NOMO-1 (cell line): ENCODE measurements around the gene PTPRN2.

ENCODE experiments used
- DNase-seq, 2 experiments: peaks; one replicate each; lab custom pipeline; 2025; ENCODE audit not compliant: unreplicated experiment in 2 of 2; lab: John Stamatoyannopoulos, UW

PTPRN2 gene

GRCh38 chr7:158018971-158019645, 568.5 kb downstream of the PTPRN2 start:
- no peak for DNase-seq

DNA sequence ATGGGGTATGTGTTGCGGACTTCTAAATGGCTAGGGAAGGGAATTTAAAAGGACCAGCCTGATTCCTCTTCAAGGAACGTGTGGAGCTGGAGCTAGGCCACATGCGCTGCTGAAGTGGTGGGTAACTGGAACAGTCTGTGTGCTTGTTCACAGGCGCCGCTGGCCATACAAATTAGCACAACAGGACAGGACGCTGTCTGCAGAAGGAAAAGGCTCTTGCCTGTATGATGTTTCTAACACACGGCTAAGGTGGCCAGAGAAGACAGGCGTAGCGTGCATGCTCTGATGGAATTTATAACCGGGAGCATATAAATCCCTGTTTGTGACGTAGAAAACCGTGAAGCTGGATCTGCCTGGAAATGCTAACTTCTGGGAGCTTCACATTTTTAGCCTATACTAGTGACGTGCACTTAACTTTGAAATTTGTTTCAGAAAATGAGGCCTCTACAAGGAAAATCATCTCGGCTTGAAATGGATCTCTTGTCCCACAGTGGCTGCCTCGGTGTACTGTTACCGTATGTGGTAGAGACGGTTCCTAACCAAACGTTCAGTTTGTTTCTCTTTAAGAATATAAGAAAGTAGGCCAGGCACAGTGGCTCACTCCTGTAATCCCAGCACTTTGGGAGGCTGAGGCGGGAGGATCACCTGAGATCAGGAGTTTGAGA, 569.4 kb downstream of the PTPRN2 start:
- DNase-seq, result no peak

GRCh38 chr7:158017111-158018097, 570.2 kb downstream of the PTPRN2 start:
- peak; percentile 24 to 63 for DNase-seq

DNA sequence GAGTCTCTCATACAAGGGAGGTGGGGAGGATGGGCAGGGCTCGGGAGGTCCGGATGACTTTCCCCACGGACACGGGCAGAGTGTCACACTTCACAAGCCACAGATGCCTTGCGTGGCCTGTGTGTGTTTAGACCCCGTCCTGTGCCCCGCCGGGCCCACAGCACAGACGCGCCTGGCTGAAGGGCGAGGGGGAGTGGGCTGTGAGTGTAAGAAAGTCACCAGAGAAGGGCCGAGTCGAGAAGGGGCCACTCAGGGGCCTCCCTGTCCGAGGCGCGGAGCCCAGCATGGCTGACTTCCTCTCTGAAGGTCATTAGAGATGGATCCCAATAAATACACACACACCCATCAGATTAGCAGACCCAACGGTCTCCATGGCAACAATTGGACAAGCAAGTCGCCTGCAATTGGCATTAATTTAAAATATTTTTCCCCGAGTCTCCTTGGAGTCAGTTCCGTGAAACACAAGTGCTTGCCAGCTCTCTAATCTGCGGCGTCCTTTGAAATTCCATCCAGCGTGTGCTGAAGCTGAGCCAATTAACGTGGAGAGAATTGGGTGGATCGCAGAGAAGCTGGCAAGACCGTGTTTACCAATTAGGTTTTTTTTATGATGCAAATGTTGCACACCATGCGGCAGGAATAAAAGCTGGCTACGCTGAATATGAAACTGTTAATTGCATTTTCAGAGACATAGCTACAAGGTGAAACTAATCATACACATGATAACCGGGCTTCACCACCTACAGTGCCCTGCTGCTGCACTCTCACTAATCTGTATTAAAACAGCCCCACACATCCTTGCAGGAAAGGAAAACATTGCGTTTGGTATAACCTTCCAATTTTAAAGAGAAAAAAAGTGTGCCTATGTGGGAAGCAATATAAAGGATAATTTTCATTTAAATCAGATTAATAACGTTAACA, 571.2 kb downstream of the PTPRN2 start:
- DNase-seq, result no peak

- no peak for DNase-seq
These were observed 572.0 kb downstream of the PTPRN2 start for GRCh38 chr7:158015403-158016179.

- no peak for DNase-seq
These were observed 572.6 kb downstream of the PTPRN2 start for GRCh38 chr7:158014976-158015375.

DNA sequence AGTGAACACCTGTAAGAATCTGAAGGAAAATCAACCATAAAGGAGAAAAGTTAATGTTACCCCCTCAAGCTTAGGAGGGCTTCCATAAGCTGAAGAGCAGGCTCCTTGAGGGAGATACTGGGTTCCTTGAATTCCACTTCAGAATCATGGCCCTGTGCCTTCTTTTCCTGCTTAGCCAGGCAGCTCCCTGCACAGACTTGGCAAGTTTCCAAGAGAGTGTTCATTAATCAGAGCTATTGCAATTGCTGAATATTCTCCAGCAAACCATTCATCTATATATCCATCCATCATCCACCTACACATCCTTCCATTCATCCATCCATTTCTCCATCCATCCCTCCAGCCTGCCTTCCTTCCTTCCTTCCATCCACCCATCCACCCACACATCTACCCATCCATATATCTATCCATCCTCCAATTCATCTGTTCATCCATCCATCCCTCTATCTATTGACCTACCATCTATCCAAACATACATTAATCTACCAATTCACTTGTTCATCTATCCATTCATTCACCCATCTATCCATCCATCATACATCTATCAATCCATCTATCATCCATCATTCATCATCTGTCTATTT, 574.4 kb downstream of the PTPRN2 start:
- no peak for DNase-seq

DNA sequence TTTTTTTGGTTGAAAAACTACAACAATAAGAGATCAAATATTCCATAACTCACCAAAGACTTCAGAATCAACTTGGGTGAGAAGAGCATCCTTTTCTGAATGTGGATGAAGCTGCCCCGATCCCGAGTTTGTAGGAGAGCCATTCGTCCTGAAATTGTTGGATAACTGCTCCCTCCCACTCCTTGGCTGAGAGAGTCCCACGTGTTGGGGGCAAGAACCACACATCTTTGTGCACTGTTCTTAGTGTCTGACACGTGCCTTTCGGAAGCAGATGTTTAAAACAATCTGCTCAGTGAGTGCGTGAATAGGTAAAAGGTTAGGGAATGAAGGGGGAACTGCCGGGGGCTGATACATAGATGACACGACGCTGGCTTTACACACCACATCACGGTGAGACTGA, 575.7 kb downstream of the PTPRN2 start:
- no peak for DNase-seq

GRCh38 chr7:158010961-158011693, 576.5 kb downstream of the PTPRN2 start:
- DNase-seq, result no peak

- DNase-seq, result no peak
These were observed 577.7 kb downstream of the PTPRN2 start for GRCh38 chr7:158009886-158010285.

- no peak for DNase-seq
These were observed 579.4 kb downstream of the PTPRN2 start for GRCh38 chr7:158008267-158008666.

- DNase-seq, result no peak
These were observed 579.8 kb downstream of the PTPRN2 start for GRCh38 chr7:158007697-158008257.

DNA sequence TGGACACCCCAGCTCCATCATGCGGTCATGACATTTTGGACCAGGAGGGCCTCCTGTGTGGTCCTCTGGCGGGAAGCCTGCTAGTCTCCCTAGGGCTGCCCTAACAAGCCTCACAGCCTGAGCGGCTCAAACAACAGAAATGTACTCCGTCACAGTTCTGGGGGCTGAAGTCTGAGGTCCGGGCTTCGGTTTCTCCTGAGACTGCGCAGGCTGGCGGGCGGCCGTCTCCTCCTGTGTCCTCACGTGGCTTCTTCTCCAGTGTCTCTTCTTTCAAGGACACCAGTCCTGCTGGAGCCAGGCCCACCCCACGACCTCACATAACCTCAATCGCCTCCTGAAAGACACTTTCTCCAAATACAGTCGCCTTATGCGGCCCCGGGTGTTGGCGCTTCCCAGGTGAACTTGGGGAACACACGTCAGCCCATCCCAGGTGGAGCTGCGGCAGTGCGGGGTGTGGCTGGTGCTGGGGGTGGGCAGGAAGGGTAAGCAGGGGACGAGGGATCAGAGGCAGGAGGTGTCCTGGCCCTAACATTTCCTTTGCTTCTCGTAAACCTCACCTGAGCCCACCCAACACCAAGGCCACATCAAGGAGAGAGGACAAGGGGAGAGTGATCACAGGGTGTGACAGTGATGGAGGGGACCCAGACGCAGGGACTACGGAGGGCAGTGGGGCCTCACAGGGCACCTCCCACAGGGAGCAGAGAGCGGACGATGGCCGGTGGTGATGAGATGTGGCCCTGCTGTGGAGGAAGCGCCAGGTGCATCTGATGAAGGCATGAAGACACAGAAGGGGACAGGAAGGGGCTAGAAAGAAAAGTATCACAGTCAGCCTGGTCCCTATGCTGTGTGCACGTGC, 580.6 kb downstream of the PTPRN2 start:
- DNase-seq, result no peak

DNA sequence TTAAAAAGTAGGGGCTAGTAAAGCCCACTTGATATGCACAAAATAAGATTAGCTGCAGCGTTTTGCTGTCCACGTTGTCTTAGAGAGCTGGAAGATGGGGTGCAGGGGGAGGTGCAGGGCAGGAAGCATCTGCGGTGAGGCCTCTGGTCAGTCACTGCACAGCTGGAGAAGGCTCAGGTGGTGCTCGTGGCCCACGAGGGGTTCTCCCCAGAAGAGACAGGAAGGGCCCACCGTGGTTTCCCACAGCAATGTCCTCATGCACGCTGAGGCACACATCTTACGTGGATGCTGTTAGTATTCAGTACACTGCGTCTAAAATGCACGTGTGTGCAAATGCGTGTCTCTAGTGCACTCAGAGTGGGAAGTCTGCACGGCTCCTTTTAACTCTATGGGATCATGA, 582.1 kb downstream of the PTPRN2 start:
- no peak for DNase-seq

DNA sequence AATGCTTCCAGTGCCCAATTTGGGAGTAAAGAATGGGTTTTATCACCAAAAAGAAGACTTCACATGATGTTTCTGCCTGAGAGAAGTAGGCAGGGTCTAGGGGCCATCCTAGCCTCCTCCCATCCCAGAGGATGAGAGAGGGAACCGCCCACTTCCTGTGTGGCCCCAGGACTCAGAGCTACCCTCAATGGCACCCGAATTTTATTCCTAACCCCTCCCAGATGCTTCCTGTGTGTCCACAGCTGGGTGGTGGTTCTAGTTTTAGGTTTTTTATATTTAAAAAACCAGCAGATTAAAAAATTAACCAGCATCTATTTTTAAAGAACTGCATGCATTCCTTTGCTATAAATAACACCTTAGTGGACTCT, 583.5 kb downstream of the PTPRN2 start:
- DNase-seq, result no peak

DNA sequence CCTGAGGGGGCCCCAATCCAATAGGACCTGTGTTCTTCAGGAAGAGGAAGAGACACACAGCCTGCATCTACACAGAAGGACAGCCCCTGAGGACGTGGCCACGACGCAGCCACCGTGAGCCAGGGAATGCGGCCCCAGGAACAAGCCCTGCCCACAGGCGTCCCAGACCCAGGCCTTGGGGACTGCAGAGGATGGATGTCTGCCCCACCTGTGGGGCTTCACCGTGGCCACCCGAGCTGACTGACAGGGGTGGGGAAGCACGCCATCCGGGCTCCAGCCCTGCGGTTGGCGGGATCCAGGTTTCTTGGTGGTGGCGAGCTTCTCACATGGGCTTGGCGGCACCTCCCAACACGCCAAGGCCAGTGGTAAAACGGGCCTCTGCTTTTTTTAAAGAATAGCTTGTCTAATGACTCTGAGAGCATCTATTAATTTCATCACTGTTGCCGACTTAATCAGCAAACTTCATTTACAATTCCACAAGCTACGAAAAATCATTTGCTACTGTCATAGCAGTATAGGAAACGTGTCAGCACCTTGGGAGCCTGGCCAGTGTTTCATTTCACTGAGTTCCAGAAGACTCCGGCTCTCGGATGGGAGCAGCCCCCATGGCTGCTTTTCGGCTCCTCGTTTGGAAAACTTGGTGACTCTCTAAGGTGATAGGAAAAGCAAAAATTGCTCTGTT, 584.0 kb downstream of the PTPRN2 start:
- DNase-seq, result no peak
